HG03354 (cell line): ENCODE measurements around the gene MFSD1.
A peak's percentile ranks its signal among the peaks of the same experiment; 100 is the strongest.

Experiments used
- ATAC-seq: cut with Tn5 transposase; IDR thresholded peaks from one replicate; pipeline ENCODE4 v1.9.1; 2021; ENCODE audit warnings: mild to moderate bottlenecking; ENCODE audit not compliant: unreplicated experiment, poor library complexity, severe bottlenecking

MFSD1 gene

GRCh38 chr3:158801696-158802408, at the start of gene MFSD1:
Gene MFSD1, plus strand, starts transcription at chr3:158802054. Its CDS starts 99 bp downstream, at chr3:158802153.
- ATAC-seq, result peak; percentile 98

GRCh38 chr3:158753854-158754253, 48.0 kb upstream of the MFSD1 start:
- ATAC-seq, result no peak

- no peak for ATAC-seq
Measured at GRCh38 chr3:158755421-158755820, 46.4 kb upstream of the MFSD1 start.

- ATAC-seq, result no peak
Measured at GRCh38 chr3:158761350-158761749, 40.5 kb upstream of the MFSD1 start.

GRCh38 chr3:158762701-158763100, 39.2 kb upstream of the MFSD1 start:
- ATAC-seq, result no peak

GRCh38 chr3:158763421-158763820, 38.4 kb upstream of the MFSD1 start:
- no peak for ATAC-seq

- no peak for ATAC-seq
Measured at GRCh38 chr3:158765518-158766205, 36.2 kb upstream of the MFSD1 start.

GRCh38 chr3:158766364-158766763, 35.5 kb upstream of the MFSD1 start:
- no peak for ATAC-seq

GRCh38 chr3:158768361-158768787, 33.5 kb upstream of the MFSD1 start:
- ATAC-seq, result no peak

- no peak for ATAC-seq
Measured at GRCh38 chr3:158768881-158769543, 32.8 kb upstream of the MFSD1 start.

- no peak for ATAC-seq
Measured at GRCh38 chr3:158769549-158769948, 32.3 kb upstream of the MFSD1 start.

- ATAC-seq, result no peak
Measured at GRCh38 chr3:158769952-158770740, 31.7 kb upstream of the MFSD1 start.

GRCh38 chr3:158770741-158771350, 31.0 kb upstream of the MFSD1 start:
- ATAC-seq, result no peak

- ATAC-seq, result no peak
Measured at GRCh38 chr3:158771577-158771976, 30.3 kb upstream of the MFSD1 start.

- ATAC-seq, result no peak
Measured at GRCh38 chr3:158771982-158772381, 29.9 kb upstream of the MFSD1 start.

GRCh38 chr3:158773166-158773565, 28.7 kb upstream of the MFSD1 start:
- no peak for ATAC-seq

- ATAC-seq, result no peak
Measured at GRCh38 chr3:158773845-158774830, 27.7 kb upstream of the MFSD1 start.

- no peak for ATAC-seq
Measured at GRCh38 chr3:158774965-158775364, 26.9 kb upstream of the MFSD1 start.
